ENCODE results near the gene SLC5A6.
"Not testable (repeated sequence)": the region's sequence is repeated elsewhere in the genome, so short reads cannot be mapped to it uniquely, and the experiment has no call there.

Gene SLC5A6

DNA sequence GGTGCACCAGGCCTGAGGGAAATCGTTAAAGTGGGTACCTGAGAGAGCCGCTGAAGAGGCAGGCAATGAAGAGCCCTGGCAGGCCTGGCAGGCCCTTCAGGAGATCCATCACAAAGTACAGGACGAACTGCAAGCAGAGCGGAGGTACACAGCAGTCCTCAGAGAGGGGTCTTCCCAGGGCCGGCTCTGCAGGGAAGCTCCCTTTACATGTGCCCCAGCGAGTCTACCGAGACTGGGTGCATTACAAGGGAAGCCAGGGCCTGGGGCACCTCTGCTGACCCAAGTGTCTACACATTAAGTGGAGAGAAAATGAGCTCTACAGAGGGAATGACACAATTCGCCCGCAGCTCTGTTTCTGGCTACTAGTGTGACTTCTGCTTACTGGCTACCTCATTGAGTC, 8.3 kb downstream of the SLC5A6 start:
- DNase-seq, result no peak

DNA sequence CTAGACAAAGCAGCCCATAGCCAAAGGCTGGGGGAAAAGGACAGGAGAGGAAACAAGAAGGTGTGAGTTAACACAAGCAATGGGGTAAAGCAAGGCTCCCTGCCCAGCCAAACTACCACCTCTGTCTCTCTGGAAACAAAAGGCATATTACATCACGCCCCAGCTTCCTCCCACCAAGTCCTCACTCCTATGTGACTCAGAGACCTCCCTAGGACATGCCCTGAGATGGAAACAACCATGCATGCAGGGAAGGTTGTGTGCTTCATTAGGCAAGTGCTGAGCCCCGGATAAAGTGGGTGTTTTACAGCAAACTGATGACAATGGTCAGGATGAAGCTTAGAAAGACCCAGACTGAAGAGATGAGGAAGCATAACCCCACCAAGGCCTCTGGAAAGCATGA, 9.2 kb downstream of the SLC5A6 start:
- no peak for DNase-seq

DNA sequence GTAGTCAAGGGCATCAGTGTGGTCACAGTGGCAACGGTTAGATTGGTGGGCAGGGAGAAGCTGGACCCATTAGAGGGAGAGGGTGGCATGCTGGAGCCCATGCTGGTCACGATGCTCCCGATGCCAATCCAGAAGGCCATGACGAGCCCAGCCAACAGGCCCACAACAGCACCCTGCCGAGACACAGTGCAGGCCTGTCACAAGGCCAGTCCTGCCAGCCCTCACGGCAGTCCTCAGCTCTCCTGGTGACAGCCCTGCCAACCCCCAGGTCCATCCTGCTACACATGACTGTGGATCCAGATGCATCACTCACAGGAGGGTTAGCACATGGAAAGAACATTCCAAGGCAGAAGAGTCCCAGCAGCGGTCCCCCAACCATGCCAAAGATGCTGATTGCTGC, 10.4 kb downstream of the SLC5A6 start:
- no peak for DNase-seq

DNA sequence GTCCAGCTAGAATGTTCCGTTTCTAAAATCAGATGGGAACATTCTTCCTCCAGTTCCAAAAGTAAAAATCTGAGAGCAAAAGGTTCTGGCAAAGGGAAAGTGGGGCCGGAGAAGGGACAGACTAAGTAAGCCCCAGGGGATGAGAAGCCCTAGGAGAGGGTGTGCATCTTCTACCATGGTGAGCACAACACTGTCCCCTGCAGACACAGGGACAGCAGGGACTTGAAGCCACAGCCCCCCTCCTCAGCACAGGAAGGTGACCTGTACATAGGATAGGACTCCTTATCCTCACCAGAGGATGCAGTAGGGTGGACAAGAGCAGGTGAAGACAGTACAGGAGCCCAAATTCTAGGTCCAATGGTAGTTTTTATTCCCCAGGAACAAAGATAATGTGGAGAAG, 12.8 kb downstream of the SLC5A6 start:
- no peak for DNase-seq

DNA sequence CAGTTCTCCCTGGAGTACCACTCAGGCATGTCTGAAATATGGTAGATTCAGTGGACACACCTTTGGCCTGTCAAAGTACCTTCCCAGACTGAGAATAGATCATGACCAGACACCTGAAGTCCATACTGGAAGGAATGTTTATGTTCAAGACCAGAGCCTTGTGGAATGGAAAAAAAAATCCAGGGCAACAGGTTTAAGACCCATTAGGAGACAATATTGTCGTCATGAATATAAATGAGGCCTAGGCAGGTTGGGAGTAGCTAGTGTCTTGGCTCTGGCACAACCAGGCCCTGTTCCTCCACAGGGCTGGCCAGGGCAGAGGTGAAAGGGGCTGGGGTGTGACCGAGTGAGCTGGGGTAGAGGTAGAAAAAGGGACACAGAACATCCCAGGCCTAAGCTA, 13.4 kb downstream of the SLC5A6 start:
- DNase-seq, result no peak

DNA sequence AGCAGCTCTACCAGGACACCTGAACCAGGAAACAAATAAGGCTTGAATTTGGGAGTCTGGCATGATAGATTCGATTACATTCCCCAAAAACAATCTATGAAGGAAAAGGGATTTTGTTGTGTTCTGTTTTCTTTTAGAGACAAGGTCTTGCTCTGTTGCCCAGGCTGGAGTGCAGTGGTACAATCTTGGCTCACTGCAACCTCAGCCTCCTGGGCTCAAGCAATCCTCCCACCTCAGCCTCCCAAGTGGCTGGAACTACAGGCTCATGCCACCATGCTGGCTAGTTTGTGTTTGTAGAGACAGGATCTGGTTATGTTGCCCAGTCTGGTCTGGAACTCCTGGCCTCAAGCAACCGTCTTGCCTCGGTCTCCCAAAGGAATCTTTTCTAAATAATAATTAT, 14.0 kb downstream of the SLC5A6 start:
- not testable (repeated sequence) for DNase-seq

DNA sequence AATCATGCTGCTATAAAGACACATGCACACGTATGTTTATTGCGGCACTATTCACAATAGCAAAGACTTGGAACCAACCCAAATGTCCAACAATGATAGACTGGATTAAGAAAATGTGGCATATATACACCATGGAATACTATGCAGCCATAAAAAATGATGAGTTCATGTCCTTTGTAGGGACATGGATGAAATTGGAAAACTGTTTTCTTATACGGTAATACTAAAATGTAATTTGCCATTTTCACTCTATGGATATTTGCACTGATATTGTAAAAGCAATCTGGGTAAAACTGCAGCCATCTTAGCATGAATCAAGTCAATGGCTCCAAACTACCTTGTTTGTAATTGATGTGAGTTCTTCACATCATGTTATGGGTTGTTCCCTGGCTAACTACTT, 16.3 kb downstream of the SLC5A6 start:
- DNase-seq, result not testable (repeated sequence)

DNA sequence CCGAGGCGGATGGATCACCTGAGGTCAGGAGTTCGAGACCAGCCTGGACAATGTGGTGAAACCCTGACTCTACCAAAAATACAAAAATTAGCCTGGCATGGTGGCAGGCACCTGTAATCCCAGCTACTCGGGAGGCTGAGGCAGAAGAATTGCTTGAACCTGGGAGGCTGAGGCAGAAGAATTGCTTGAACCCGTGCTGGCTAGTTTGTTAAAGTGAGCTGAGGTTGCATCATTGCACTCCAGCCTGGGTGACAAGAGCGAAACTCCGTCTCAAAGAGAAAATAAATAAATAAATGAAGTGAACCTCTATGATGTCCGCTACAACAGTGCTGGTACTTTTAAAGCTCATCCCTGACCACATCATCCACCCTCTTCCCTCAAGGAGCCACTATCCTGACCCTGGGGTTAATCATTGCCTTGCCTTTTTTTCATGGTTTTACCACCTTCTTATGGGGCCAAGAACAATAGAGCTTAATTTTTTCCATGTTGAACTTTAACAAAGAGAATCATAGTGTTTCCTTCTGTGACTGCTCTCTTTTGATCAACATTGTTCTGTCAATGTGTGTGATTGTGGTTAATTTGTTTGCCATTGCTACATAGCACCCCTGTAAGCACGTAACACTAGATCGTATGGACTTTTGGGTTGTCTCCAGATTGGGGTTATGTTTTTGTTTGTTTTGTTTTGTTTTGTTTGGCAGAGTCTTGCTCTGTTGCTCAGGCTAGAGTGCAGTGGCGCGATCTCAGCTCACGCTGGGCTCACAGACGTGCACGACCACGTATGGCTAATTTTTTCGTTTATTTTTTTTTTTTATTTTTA, 17.3 kb downstream of the SLC5A6 start:
- DNase-seq, result no peak

DNA sequence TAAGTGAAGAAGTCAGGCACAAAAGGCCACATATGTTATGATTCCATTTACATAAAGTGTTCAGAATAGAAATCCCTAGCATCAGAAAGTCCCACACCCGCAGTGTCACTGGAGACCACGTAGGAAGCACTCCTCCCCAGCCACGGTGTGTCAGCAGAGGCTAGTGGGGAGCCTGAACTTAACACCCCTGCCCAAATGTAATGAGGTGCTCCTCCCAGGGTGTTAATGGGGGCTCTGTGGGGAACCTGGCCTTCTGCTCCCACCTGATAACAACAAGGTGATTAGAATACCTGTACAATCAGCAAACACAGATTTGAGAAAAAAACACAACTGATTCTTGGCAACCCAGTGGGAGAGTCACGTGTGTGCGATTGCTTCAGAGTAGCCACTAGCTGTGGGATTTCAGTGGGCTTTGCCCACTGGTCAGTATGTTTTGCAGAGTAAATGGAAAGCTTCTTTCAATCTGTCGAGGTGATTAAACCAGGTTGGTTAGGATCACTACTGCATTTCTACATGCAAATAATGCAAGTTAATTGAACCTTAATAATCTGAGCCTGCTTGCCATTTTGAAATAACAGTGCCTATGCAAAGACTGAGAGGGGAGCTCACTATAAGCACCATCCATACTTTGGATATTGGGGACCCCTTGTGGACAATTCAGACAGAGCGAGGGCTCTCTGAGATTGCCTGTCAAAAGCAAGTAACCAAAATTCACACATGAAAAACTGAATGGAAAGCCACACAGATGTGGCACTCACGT, 20.8 kb downstream of the SLC5A6 start:
- peak; percentile 20 for DNase-seq

DNA sequence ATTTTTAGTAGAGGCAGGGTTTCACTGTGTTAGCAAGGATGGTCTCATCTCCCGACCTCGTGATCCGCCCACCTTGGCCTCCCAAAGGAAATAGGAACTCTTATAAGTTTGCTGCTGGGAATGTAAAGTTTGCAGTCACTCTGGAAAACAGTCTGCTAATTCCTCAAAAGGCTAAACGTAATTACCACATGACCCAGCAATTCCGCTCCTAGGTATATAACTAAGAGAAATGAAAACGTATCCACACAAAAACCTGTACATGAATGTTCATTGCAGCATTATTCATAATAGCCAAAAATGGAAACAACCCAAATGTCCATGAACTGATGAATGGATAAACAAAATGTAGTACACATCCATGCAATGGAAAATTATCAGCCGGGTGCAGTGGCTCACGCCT, 22.1 kb downstream of the SLC5A6 start:
- no peak for DNase-seq

DNA sequence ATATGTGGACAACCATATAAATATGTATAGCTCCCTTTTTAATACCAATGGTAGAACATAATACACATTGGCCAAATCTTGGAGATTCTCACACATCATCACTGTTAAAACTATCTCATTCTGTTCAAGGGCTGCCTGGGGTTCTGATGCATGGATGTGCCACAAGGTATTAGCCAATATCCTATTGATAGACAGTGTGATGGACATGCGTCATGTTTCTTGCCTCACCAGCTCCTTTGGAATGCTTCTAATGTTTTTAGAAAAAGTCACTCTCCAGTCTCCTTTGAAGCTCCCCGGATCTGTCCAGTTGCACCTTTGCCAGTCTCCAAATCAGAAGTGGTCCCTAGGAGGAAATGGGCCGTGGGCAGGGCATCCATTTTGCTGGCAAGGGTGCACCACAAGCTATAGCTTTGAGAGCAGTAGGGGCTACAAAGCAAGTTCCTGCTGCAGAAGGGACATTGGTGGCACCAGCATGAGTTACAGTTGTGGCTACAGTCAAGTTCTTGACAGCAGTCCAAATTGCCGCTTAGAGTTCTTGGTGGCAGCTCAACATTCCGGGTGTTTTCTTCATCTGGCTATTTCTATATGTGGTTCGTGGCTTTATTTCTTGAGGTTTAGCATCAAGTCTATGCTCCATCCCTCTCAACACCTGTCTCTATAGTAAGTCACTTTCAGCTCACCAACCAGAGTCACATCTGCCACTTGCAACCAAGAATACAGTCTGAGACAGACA, 25.3 kb downstream of the SLC5A6 start:
- DNase-seq, result no peak

DNA sequence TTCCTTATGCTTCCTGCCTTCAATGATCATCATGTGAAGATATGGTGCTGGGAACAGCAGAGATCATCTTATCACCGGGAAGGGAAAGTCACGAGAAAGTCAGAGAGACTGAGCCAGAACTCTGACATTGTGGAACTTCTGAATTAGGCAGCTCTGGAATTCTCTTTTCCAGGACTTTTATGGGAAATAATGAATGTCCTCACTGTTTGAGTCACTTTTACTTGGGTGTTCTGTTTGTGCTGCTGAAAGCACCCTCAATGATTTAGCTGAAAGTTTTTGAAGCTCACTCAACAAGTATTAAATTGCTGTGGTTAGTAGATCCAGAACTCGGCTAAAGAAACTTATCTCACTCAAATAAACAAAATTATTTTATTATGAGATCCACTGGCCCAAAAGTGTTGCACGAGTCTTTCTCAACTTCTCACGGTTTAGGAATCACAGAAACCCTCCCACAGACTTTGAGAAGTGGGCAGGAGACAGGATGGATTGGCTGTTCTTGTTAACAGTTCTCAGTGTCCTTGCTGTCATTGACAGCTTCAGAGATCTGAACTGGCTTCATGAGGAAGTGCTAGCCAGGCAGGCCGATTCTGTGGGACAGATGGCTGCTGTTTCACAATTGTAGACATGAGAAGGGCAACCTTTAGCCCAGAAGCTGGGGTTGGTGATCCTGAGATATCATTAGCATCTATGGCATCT, 26.6 kb downstream of the SLC5A6 start:
- DNase-seq, result no peak

DNA sequence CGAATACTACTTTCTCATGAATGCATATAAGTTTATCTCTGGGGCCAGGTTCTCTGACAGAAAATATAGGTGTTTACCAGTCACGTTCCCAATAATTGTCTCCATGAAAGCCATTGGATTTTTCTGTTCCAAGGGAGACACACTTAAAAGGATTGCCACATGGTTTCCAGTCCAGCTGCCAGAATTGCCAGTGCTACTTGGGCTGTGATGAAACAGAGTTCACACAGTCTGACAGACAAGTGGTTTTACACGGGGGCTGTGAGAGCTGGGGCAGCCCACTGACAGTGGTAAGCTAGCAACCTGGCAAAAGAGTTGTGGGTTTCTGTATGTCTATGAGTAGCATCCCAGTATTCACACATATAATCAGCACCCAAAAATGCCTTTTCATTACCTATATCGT, 28.0 kb downstream of the SLC5A6 start:
- no peak for DNase-seq

DNA sequence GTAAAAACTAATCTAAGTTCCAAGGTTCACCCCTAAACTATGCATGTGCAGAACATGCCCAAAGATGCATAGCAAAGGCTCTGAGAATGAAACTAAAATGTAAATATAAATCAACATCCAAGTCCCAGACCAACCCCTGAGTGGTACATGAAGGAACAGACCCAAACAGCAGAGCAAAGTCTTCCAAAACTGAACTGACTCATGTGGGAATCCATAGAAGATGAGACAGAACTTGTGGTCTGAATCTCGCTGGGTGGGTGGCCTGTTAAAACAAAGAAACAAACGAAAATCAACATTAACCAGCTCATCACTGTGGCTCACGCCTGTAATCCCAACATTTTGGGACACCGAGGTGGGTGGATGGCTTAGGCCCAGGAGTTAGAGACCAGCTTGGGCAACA, 29.7 kb downstream of the SLC5A6 start:
- no peak for DNase-seq

DNA sequence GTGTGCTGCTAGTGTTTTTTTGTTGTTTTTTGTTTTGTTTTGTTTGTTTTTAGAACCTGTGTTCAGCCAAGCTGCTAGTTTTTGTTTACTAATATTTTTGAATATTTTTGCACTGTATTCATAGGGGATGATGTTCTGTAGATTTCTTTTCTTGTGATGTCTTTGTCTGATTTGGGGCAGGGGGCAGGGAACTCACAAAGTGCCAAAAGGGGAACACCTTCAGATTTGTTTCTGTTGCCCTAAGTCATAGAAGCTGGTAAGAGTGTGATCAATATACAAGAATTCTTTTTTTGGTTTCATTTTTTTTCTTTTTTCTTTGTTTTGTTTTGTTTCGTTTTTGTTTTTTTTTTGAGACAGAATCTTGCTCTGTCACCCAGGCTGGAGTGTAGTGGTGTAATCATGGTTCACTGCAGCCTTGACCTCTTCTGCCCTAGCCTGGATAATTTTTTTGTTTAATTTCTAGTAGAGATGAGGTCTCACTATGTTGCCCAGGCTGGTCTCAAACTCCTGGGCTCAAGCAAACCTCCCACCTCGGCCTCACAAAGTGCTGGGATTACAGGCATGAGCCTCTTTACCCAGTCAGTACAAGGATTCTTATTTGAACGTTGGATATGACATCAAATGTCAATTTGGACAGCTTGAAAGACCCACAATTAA, 32.6 kb downstream of the SLC5A6 start:
- DNase-seq, result no peak

DNA sequence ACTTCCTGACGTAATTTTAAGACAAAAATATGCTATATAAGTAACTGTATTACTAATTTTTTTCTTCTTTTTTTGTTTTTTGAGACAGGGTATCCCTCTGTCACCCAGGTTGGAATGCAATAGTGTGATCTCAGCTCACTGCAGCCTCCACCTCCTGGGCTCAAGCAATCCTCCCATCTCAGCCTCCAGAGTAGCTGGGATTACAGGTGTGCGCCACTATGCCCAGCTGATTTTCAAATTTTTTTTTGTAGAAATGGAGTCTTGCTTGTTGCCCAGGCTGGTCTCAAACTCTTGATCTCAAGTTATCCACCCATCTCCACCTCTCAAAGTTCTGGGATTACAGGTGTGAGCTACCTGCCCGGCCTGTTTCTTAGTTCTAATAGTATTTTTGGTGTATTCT, 33.6 kb downstream of the SLC5A6 start:
- DNase-seq, result no peak

DNA sequence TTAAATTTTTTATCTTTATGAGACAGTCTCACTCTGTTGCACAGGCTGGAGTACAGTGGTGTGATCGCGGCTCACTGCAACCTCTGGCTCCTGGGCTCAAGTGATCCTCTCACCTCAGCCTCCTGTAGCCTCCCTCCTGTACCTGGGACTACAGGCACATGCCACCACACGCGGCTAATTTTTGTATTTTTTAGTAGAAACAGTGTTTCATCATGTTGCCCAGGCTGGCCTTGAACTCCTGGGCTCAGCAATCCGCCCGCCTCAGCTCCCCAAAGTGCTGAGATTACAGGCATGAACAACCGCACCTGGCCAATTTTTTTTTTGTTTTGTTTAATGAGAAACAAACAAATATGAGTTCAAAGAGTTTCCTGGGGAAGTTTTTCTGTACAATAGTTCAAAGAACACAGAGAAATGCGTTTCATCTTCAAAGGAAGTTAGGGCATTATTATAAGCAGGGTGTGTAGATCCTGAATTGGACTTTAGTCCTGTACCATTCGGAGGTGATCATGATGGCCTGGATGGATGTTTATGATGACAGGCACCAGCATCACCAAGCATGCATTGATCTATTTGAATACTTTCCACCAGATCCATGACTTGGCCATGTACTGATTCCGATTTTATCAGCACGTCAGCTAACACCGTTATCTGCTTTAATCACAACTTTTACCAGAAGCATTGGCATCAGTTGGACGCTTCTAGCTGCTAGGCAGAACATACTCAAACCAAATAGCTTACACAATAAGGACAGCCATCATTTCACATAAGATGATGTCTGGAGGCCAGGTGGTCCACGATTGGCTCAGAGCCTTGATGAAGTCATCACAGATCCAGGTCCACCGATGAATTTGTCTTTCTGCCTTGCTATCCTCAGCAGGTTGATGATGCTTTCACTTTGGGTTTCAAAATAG, 34.4 kb downstream of the SLC5A6 start:
- no peak for DNase-seq

DNA sequence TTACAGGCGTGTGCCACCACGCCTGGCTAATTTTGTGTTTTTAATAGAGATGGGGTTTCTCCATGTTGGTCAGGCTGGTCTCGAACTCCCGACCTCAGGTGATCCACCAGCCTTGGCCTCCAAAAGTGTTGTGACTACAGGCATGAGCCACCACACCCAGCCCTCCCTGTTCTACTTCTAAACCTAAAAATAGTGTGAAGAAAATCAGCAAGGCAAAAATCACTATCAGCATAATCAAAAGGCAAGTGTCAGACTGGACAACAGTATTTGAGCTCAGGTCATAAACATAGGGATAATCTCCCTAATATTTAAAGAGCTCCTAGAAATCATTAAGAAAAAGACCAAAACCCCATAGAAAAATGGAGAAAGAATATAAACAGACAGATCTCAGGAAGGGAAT, 36.3 kb downstream of the SLC5A6 start:
- not testable (repeated sequence) for DNase-seq

DNA sequence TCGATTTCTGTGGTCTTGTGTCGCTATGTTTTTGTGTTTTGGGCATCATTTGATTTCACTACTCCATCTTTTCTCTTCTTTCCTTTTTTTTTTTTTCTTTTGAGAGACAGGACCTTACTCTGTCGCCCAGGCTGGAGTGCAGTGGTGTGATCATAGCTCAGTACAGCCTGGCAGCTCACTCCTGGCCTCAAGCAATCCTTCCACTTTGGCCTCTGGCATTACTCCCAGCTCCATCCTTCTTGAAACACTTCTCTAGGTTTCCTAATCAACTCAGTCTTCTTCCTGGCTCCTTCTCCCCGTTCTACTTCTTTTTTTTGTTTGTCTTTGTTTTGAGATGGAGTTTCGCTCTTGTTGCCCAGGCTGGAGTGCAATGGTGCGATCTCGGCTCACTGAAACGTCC, 36.7 kb downstream of the SLC5A6 start:
- no peak for DNase-seq

DNA sequence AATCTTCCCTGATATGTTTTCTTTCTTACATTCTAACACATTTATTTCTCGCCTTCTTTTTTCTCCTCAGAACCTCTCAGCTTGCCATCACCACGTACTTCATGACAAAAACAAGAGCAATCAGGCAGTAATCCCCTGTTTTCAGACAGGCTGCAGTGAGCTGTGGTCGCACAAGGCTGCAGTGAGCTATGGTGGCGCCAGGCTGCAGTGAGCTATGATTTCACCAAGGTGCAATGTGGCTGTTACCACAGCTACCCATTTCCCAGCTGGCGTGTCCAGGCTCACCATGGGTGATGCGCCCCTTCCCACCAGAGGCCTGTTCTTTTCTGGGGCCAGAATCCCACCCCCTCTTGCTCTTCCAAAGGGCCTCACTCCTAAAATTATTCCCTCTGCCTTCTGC, 37.4 kb downstream of the SLC5A6 start:
- no peak for DNase-seq

DNA sequence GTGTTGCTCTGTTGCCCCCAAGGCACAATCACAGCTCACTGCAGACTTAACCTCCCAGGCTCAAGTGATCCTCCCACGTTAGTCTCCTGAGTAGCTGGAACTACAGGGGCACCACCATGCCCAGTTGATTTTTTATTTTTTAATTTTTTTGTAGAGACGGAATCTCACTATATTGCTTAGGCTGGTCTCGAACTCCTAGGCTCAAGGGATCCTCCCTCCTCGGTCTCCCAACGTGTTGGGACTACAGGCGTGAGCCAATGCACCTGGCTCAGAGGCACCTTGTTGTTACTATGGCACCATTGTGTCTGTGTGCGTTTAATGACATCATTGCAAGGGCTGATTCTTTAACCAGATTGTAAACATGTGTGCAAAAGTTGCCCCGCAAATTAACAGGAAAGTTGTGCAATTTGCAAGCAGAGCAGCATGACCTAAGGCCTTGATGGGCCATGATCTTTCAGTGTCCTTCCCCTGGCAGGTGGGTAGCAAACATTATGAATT, 40.7 kb downstream of the SLC5A6 start:
- DNase-seq, result no peak
